Activated CD4-positive, alpha-beta T cell treated with anti-CD3 and anti-CD28 coated beads for 36 hours (primary cell): ENCODE data around the gene C10orf67. TPM values are rescaled to one million over a fixed set of nuclear protein-coding genes. Genes with fewer than 3 reads are reported as not detected.

Source experiments
- ATAC-seq: fragments of 200-7000 bp; cut with Tn5 transposase; one replicate; pipeline ENCODE4 v1.10.0; 2021; ENCODE audit warnings: mild to moderate bottlenecking, moderate library complexity
- CTCF ChIA-PET: fragments of 350-600 bp; sonication (Branson Sonifier 250); formaldehyde crosslinking; loops from one replicate; lab custom pipeline; 2021; ENCODE audit warnings: antibody characterized with exemption; lab: Charles Lee
- POLR2A ChIA-PET: fragments of 350-600 bp; sonication (Branson Sonifier 250); formaldehyde crosslinking; loops from one replicate; lab custom pipeline; 2021; ENCODE audit warnings: antibody characterized with exemption, inconsistent platforms; lab: Charles Lee
- DNase-seq: peaks from one replicate; pipeline ENCODE4 v3.0.0-alpha.2; 2020
- H3K27ac Mint-ChIP-seq: one replicate; pipeline ENCODE4 v1.8.0; 2021; ENCODE audit warnings: mixed read lengths
- H3K27me3 Mint-ChIP-seq: one replicate; pipeline ENCODE4 v1.8.0; 2021; ENCODE audit warnings: mixed read lengths
- H3K36me3 Mint-ChIP-seq: one replicate; pipeline ENCODE4 v1.8.0; 2021; ENCODE audit warnings: low read depth, mixed read lengths
- H3K4me1 Mint-ChIP-seq: one replicate; pipeline ENCODE4 v1.8.0; 2021; ENCODE audit warnings: mixed read lengths
- H3K4me3 Mint-ChIP-seq: one replicate; pipeline ENCODE4 v1.8.0; 2021; ENCODE audit warnings: mild to moderate bottlenecking, moderate library complexity, mixed read lengths
- H3K9me3 Mint-ChIP-seq: one replicate; pipeline ENCODE4 v1.8.0; 2021; ENCODE audit warnings: low read depth, mixed read lengths
- intact Hi-C, 2 experiments: fragments of 100-400 bp; cut with DNase I in 1 of 2; cut with micrococcal nuclease in 1 of 2; formaldehyde crosslinking; loops; one replicate each; pipeline versions ENCODE4 v1.14.2 to v1.15.1; 2022 to 2024; cut with DNase I, micrococcal nuclease
- total RNA-seq, 2 experiments: library from RNA; stranded (reverse); gene quantifications; one replicate each; pipeline ENCODE4 v1.2.3, GENCODE V29; 2021

Gene C10orf67
- total RNA-seq, 2 experiments from 2014 or later = 0.16 to 0.41 TPM

GRCh38 chr10:23186697-23187096 is 157.9 kb downstream of the C10orf67 start:
- Mint-ChIP-seq H3K27ac (no peak overlapping the region), H3K4me1 (peaks cover 3% of the 10 kb centered on the region), H3K9me3 (no peaks in the 10 kb centered on the region), H3K27me3 (peaks cover 34% of the 10 kb centered on the region), H3K36me3 (no peaks in the 10 kb centered on the region), H3K4me3 (no peak overlapping the region)
- ChIA-PET POLR2A (no interaction called here), CTCF (interaction anchor here (1.2 kb wide), 1 partner anchor 106 kb away, joined by 3 read pairs; no protein-coding TSS in a partner anchor)
- ATAC-seq (no peak), DNase-seq (no peak)
- intact Hi-C loops = no loop called here

DNA sequence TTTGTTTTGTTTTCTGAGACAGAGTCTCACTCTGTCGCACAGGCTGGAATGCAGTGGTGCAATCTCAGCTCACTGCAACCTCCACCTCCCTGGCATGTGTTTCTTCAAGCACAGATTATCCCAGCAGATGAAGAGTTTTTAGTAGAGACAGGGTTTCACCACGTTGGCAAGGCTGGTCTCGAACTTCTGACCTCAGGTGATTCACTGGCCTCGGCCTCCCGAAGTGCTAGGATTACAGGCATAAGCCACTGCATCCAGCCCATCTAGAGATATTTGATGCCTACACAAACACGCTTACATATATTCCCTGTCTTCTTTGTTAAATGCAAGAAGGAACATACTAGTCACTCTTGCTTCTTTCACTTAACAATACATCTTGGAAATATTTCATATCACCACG is 158.4 kb downstream of the C10orf67 start:
- intact Hi-C loops = no loop called here
- H3K4me3 Mint-ChIP-seq = no peak overlapping the region
- ATAC-seq (no peak), DNase-seq (no peak)
- H3K4me1 Mint-ChIP-seq = peaks cover 3% of the 10 kb centered on the region
- no peaks in the 10 kb centered on the region for H3K36me3 Mint-ChIP-seq
- CTCF ChIA-PET = interaction anchor here (1.2 kb wide), 1 partner anchor 107 kb away, joined by 3 read pairs; no protein-coding TSS in a partner anchor
- H3K9me3 Mint-ChIP-seq = no peaks in the 10 kb centered on the region
- POLR2A ChIA-PET = no interaction called here
- H3K27ac Mint-ChIP-seq = no peak overlapping the region
- peaks cover 32% of the 10 kb centered on the region for H3K27me3 Mint-ChIP-seq

DNA sequence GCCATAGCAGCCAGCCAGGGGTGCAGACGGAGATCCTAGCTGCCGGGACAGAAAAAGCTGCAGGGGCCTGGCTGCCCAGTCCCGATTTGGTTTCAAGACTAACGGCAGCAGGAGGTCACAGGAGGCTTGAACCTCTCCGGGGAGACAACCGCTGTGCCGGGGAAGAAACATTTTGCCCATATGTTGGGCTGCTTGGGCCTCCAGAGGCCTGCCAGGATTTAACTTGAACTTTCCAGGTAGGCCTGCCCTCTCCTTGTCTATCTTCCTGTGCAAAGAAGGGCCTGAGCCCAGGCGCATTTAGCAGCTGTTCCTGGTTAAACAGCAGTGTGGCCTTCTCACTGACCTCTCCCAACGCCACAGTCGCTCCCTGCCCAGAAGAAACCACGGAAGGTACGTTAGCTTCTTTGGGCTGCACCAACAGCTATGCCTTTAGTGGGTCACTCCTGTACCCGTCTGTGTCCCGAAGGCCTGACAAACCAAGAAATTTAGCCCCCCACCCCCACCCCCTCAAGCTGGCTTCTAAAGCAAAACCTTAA is 169.6 kb downstream of the C10orf67 start:
- Mint-ChIP-seq H3K9me3 (no peaks in the 10 kb centered on the region), H3K36me3 (no peaks in the 10 kb centered on the region), H3K4me3 (no peak overlapping the region), H3K27ac (no peak overlapping the region), H3K27me3 (peaks cover 58% of the 10 kb centered on the region), H3K4me1 (peaks cover 3% of the 10 kb centered on the region)
- ATAC-seq = no peak
- no peak for DNase-seq
- ChIA-PET POLR2A (no interaction called here), CTCF (no interaction called here)
- intact Hi-C loops = no loop called here

DNA sequence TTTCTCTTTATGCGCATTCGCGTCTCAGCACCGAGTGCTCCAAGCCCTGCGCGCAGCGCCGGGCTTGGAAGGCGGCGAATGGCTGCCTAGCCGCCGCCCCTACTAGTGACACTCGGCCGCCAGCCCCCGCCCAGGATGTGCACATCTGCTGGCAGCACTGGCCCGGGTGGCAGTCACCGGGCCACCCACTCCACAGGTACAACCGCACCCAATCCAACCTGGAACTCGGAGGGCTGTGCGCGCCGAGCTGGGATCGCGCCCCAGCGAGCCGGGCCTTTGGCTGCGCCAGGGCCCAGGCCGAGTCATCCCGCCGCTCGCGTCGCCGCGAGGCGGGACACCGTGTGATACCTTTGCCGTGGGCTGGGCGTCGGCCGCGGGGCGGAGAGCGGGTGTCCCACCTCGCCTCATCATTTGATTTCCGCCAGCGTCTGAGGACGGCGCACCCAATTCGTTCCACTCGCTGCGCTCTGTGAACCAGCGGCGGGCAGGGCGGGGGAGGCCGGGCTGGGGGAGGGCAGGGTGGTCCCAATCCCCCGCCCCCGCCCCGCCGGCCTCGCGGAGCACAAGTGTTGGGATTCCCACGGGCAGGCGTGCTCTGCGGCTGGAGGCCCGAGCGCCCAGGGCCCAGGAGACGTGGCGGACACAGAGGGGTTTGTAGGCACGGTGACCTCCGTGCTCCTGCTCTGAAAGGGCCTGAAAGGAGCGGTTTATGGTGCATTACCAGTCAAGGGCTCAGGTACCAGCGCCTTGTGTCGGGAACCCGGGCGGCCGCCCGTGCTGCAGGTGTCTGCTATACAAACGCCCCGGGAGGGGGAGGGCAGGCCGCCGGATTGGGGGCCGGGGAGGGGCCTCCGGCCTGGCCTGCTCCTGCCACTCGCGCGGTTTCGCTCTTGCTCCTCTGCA is 170.3 kb downstream of the C10orf67 start:
- peaks cover 3% of the 10 kb centered on the region for H3K4me1 Mint-ChIP-seq
- H3K27me3 Mint-ChIP-seq = peaks cover 60% of the 10 kb centered on the region
- DNase-seq = no peak
- no peak overlapping the region for H3K27ac Mint-ChIP-seq
- ChIA-PET POLR2A (no interaction called here), CTCF (no interaction called here)
- no peaks in the 10 kb centered on the region for H3K9me3 Mint-ChIP-seq
- H3K36me3 Mint-ChIP-seq = no peaks in the 10 kb centered on the region
- intact Hi-C loops = no loop called here
- H3K4me3 Mint-ChIP-seq = no peak overlapping the region
- no peak for ATAC-seq

GRCh38 chr10:23173214-23174073 is 171.2 kb downstream of the C10orf67 start:
- ChIA-PET POLR2A (no interaction called here), CTCF (no interaction called here)
- intact Hi-C loops = loop anchor here (2.0 kb wide), 2 partner anchors 21 to 23 kb away; no protein-coding TSS in a partner anchor
- Mint-ChIP-seq H3K27ac (no peak overlapping the region), H3K4me3 (no peak overlapping the region), H3K27me3 (peaks cover 60% of the 10 kb centered on the region), H3K36me3 (no peaks in the 10 kb centered on the region), H3K9me3 (no peaks in the 10 kb centered on the region), H3K4me1 (peaks cover 3% of the 10 kb centered on the region)
- ATAC-seq (no peak), DNase-seq (no peak)

GRCh38 chr10:23172429-23173213 is 172.0 kb downstream of the C10orf67 start:
- no peak overlapping the region for H3K27ac Mint-ChIP-seq
- no peak overlapping the region for H3K4me3 Mint-ChIP-seq
- DNase-seq (no peak), ATAC-seq (no peak)
- POLR2A ChIA-PET = no interaction called here
- H3K27me3 Mint-ChIP-seq = peaks cover 55% of the 10 kb centered on the region
- CTCF ChIA-PET = interaction anchor here (0.6 to 0.7 kb wide), 2 partner anchors 19 to 120 kb away, joined by 3 read pairs; no protein-coding TSS in a partner anchor
- intact Hi-C loops = loop anchor here (2.0 kb wide), 2 partner anchors 22 to 24 kb away; no protein-coding TSS in a partner anchor
- H3K9me3 Mint-ChIP-seq = no peaks in the 10 kb centered on the region
- H3K4me1 Mint-ChIP-seq = peaks cover 3% of the 10 kb centered on the region
- no peaks in the 10 kb centered on the region for H3K36me3 Mint-ChIP-seq

DNA sequence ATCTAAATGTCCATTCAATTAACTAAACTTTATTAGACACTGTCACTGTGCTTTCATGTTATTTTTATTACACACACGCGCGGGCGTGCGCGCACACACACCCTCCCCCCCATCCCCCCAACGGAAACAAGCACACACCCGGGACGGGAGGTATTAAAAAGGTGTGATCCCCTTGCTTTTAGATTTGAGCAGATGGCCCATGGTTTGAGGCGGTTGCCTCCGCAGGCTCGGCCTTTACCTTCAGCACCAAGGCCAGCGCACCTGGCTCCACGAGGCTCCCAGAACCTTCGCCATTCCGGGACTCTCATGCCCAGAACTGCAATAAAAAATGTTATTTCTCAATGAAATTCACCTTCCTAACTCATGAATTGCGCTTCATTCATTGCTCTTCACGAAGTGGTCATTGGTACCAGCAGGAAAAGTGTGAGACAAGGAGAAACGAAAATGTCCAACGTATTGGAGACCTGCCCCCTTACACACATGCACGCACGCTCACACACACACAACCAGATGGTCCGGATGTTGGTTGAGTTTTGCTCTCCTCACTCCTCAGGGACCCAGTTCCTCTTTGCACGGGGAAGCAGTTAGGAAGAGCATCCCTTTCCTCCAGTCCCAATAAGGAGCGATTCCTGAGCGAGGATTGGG is 173.2 kb downstream of the C10orf67 start:
- H3K27ac Mint-ChIP-seq = no peak overlapping the region
- H3K4me1 Mint-ChIP-seq = peaks cover 3% of the 10 kb centered on the region
- H3K4me3 Mint-ChIP-seq = no peak overlapping the region
- DNase-seq (peak; percentile 35), ATAC-seq (no peak)
- no peaks in the 10 kb centered on the region for H3K36me3 Mint-ChIP-seq
- no peaks in the 10 kb centered on the region for H3K9me3 Mint-ChIP-seq
- intact Hi-C loops = no loop called here
- peaks cover 49% of the 10 kb centered on the region for H3K27me3 Mint-ChIP-seq
- CTCF ChIA-PET = no interaction called here
- POLR2A ChIA-PET = no interaction called here

DNA sequence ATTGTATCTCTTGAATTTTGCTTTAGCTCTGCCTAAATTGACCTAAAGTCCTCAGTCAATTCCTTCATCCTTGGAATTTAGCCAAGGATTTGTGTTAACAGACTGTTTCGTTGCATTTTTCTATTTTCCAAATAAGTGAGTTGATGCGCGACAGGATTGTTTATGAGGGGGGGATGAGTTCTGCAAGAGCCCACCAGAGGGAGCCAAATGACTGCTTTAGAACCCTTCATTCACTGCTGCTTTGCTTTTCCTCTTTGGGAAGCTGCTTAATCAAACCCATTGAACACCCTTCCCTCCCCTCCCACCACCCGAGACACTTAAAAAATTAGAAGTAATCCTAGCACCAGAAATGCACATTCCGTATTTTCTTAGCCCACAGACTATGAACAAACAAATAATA is 186.2 kb downstream of the C10orf67 start:
- Mint-ChIP-seq H3K36me3 (no peaks in the 10 kb centered on the region), H3K4me1 (peaks cover 6% of the 10 kb centered on the region), H3K27me3 (peaks cover 32% of the 10 kb centered on the region), H3K4me3 (no peak overlapping the region), H3K9me3 (no peaks in the 10 kb centered on the region), H3K27ac (no peak overlapping the region)
- intact Hi-C loops = loop anchor here (1.0 to 5.0 kb wide), 6 partner anchors 135 to 1399 kb away; no protein-coding TSS in a partner anchor
- DNase-seq = peak; percentile 58
- ChIA-PET CTCF (interaction anchor here (0.5 to 2.2 kb wide), 25 partner anchors 9 to 1399 kb away, joined by 3 to 12 read pairs (median 3); no protein-coding TSS in a partner anchor), POLR2A (no interaction called here)
- ATAC-seq = peak; percentile 57

DNA sequence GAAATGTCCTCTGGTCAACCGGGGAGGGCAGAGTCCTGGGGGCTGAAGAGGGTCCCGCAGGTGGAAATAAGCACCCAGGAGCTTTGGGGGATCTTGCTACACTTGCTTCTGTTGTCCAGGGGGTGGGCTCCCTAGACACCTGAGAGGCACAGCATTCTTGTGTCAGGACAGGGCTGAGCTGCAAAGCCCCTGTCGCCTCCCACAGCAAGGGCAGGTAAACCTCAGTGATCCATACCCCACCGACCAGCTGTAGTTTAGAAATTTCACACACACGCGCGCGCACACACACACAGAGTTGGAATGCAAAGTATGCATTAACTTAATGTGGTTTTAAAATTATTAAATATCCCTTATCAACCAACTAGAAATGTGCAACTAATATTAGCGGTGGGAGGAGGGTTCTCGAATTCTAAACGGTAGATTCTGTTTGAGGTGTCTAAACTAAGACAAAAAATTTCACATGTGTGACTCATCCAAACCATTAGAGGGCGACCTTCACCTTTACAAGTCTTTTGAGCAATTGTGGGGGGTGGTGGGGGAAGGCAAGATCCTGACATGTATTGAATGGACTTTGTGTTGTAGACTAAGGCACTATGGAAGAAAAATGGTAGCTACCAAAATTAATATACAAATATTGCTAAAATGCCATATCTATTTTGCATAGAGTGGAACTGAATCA is 186.8 kb downstream of the C10orf67 start:
- Mint-ChIP-seq H3K27me3 (peaks cover 32% of the 10 kb centered on the region), H3K9me3 (no peaks in the 10 kb centered on the region), H3K36me3 (no peaks in the 10 kb centered on the region), H3K4me1 (peaks cover 6% of the 10 kb centered on the region), H3K4me3 (no peak overlapping the region), H3K27ac (no peak overlapping the region)
- POLR2A ChIA-PET = no interaction called here
- ATAC-seq = peak; percentile 60
- intact Hi-C loops = loop anchor here (1.0 to 5.0 kb wide), 6 partner anchors 135 to 1399 kb away; no protein-coding TSS in a partner anchor
- no peak for DNase-seq
- CTCF ChIA-PET = interaction anchor here (0.5 to 2.2 kb wide), 29 partner anchors 10 to 1400 kb away, joined by 3 to 12 read pairs (median 3); no protein-coding TSS in a partner anchor
